Psoas muscle (tissue), 8 donors: ENCODE data around the gene MRPL51. TPM values are rescaled to one million over a fixed set of nuclear protein-coding genes. Genes with fewer than 3 reads are reported as not detected.

ENCODE experiments used
- ATAC-seq, 4 donors: fragments of 200-7000 bp; cut with Tn5 transposase; one replicate each; pipeline ENCODE4 v1.9.1; 2020; ENCODE audit warnings: moderate library complexity in 3 of 4, mild to moderate bottlenecking in 2 of 4
- DNase-seq, 2 donors: peaks; one replicate each; pipeline ENCODE4 v3.0.0-alpha.2; 2020
- H3K27ac ChIP-seq: fragments of 200-600 bp; one replicate; pipeline ENCODE4 v1.8.0; 2022
- H3K27me3 ChIP-seq, 3 donors: fragments of 200-600 bp in 1 of 3; one replicate each; pipeline versions ENCODE4 v1.6.1 to v1.8.0; 2013 to 2022; ENCODE audit warnings: low read length in 2 of 3, mild to moderate bottlenecking in 2 of 3, moderate library complexity in 1 of 3; ENCODE audit not compliant: insufficient read depth in 3 of 3
- H3K36me3 ChIP-seq, 2 donors: fragments of 200-600 bp in 1 of 2; one replicate each; pipeline versions ENCODE4 v1.6.1 to v1.8.0; 2013 to 2022; ENCODE audit warnings: low read depth in 1 of 2, mild to moderate bottlenecking in 1 of 2, moderate library complexity in 1 of 2; ENCODE audit not compliant: insufficient read depth in 1 of 2
- H3K4me1 ChIP-seq: fragments of 200-600 bp; one replicate; pipeline ENCODE4 v1.8.0; 2022
- H3K4me3 ChIP-seq: fragments of 200-600 bp; one replicate; pipeline ENCODE4 v1.8.0; 2022; ENCODE audit warnings: mild to moderate bottlenecking
- H3K9me3 ChIP-seq: fragments of 200-600 bp; one replicate; pipeline ENCODE4 v1.8.0; 2022
- CTCF ChIP-seq: fragments of 200-600 bp; IDR thresholded peaks from one replicate; pipeline ENCODE4 v1.8.0; 2022; ENCODE audit warnings: antibody characterized with exemption
- WGBS, 3 donors: extraction: QIAGEN DNeasy Blood & Tissue Kit; methylation state at CpG; one replicate each; pipeline versions ENCODE4 v1.1.6 to v1.1.7; 2013; 5-methylcytosine and 5-hydroxymethylcytosine counted together
- intact Hi-C, 2 donors: fragments of 100-400 bp; cut with DNase I; formaldehyde crosslinking; loops; one replicate each; pipeline versions ENCODE4 v1.11.0 to v1.14.2; 2022
- polyA plus RNA-seq, 3 donors: library from polyadenylated mRNA; stranded (reverse); fragments of 200-250 nt; gene quantifications; one replicate each; pipeline ENCODE4 v1.2.3, GENCODE V29; 2013
- total RNA-seq, 4 donors: library from RNA; stranded (reverse); fragmentation: NEBNext Ultra II Directional in 2 of 4; extraction: Animal tissue kit (Norgen Biotek cat#: 25700) in 2 of 4; gene quantifications; one replicate each; pipeline versions ENCODE4 v1.2.1 to v1.2.4, GENCODE V29; 2021 to 2023
- donor health status: healthy with polysubstance abuse.
- donor health status: DM: no; HTN: no; CAD: no; lungs with moderate emphysema.
- donor health status: Bipolar disorder and iron deficiency.
- donor health status: healthy.
- donor health status: DM: yes; HTN: yes; CAD: no.
- donor health status: DM: no; HTN: no; CAD: no.
- donor health status: DM: no; HTN: no; CAD: no.
- donor health status: DM: yes; HTN: yes; CAD: no.

Gene MRPL51
- total and polyA plus RNA-seq, 7 donors: 153 to 250 (median 203) TPM

- Histone ChIP-seq H3K9me3 (no peaks in the 10 kb centered on the region), H3K27me3 (no peaks in the 10 kb centered on the region), H3K27ac (no peak overlapping the region), H3K36me3 (peaks cover 21 to 100% of the 10 kb centered on the region in 2 donors), H3K4me1 (no peaks in the 10 kb centered on the region), H3K4me3 (no peak overlapping the region)
- no peak for TF ChIP-seq CTCF
- ATAC-seq (no peak), DNase-seq (no peak)
- 86 to 90% (median 88%) methylated on average over 10 of the region's 10 CpGs for WGBS, 3 donors
- intact Hi-C loops: no loop called here
Measured at GRCh38 chr12:6522193-6522592, 29.1 kb upstream of the MRPL51 start.

GRCh38 chr12:6520186-6520585 lies 27.1 kb upstream of the MRPL51 start:
- intact Hi-C loops: no loop called here
- no peak overlapping the region for H3K27ac ChIP-seq

GRCh38 chr12:6508087-6508486 lies 15.0 kb upstream of the MRPL51 start:
- no peaks in the 10 kb centered on the region for H3K9me3 ChIP-seq
- DNase-seq: no peak
- no peak overlapping the region for H3K27ac ChIP-seq
- peaks cover 0 to 57% of the 10 kb centered on the region in 2 donors for H3K36me3 ChIP-seq
- H3K4me3 ChIP-seq: no peak overlapping the region
- no peaks in the 10 kb centered on the region for H3K4me1 ChIP-seq
- TF ChIP-seq CTCF: no peak
- H3K27me3 ChIP-seq: no peaks in the 10 kb centered on the region
- intact Hi-C loops: no loop called here
- WGBS, 3 donors: 83 to 88% (median 87%) methylated on average over 7 of the region's 7 CpGs
- ATAC-seq: no peak

More at GRCh38 chr12:6520186-6520585, 27.1 kb upstream of the MRPL51 start:
- H3K4me1 ChIP-seq: no peaks in the 10 kb centered on the region
- no peak overlapping the region for H3K4me3 ChIP-seq
- H3K27me3 ChIP-seq: no peaks in the 10 kb centered on the region
- WGBS, 3 donors: 84 to 89% (median 84%) methylated on average over 3 of the region's 3 CpGs
- ATAC-seq (no peak), DNase-seq (no peak)
- H3K36me3 ChIP-seq: peaks cover 14 to 100% of the 10 kb centered on the region in 2 donors
- H3K9me3 ChIP-seq: no peaks in the 10 kb centered on the region
- TF ChIP-seq CTCF: no peak

- no peak for TF ChIP-seq CTCF
- WGBS, 3 donors: 92 to 94% (median 92%) methylated on average over 12 of the region's 12 CpGs
- H3K4me1 ChIP-seq: no peaks in the 10 kb centered on the region
- DNase-seq (no peak), ATAC-seq (no peak)
- no peak overlapping the region for H3K27ac ChIP-seq
- no peaks in the 10 kb centered on the region for H3K9me3 ChIP-seq
- no peak overlapping the region for H3K4me3 ChIP-seq
- H3K36me3 ChIP-seq: peaks cover 0 to 53% of the 10 kb centered on the region in 2 donors
- intact Hi-C loops: no loop called here
- no peaks in the 10 kb centered on the region for H3K27me3 ChIP-seq
Measured at GRCh38 chr12:6507102-6507998, 14.3 kb upstream of the MRPL51 start.
